AG09309 (cell line): ENCODE measurements around the gene PDCD2L.
A peak's percentile ranks its signal among the peaks of the same experiment; 100 is the strongest.
"Not testable (repeated sequence)": the region's sequence is repeated elsewhere in the genome, so short reads cannot be mapped to it uniquely, and the experiment has no call there.

Experiments
- DNase-seq: peaks from one replicate; pipeline ENCODE4 v3.0.0-alpha.2; 2010; ENCODE audit warnings: low read depth
- H3K4me3 ChIP-seq: 2 replicates; pipeline ENCODE4 v1.5.1; 2011; ENCODE audit warnings: mild to moderate bottlenecking, low read depth, low read length, moderate library complexity; ENCODE audit not compliant: control insufficient read depth
- CTCF ChIP-seq: IDR thresholded peaks from 2 replicates; pipeline ENCODE4 v1.5.1; 2011; ENCODE audit warnings: mild to moderate bottlenecking, low read depth, low read length, inconsistent platforms; ENCODE audit not compliant: insufficient read depth, control insufficient read depth; ENCODE audit errors: missing control alignments

Gene PDCD2L

GRCh38 chr19:34365463-34366401 is 38.5 kb upstream of the PDCD2L start:
- H3K4me3 ChIP-seq, result peak overlapping the region; percentile 88
- DNase-seq, result no peak
- TF ChIP-seq CTCF, result no peak

GRCh38 chr19:34366738-34367623 is 37.2 kb upstream of the PDCD2L start:
- no peak for TF ChIP-seq CTCF
- peak; percentile 57 for DNase-seq
- H3K4me3 ChIP-seq, result peak overlapping the region; percentile 3; the same call in 1 of the 2 replicates

- DNase-seq, result no peak
- no peak for TF ChIP-seq CTCF
- H3K4me3 ChIP-seq, result no peak overlapping the region
Measured at GRCh38 chr19:34367624-34367957, 36.6 kb upstream of the PDCD2L start.

- TF ChIP-seq CTCF, result no peak
- no peak overlapping the region for H3K4me3 ChIP-seq
- DNase-seq, result no peak
Measured at GRCh38 chr19:34368338-34368737, 35.9 kb upstream of the PDCD2L start.

GRCh38 chr19:34369166-34369565 is 35.0 kb upstream of the PDCD2L start:
- DNase-seq, H3K4me3 ChIP-seq: not testable (repeated sequence)

GRCh38 chr19:34370117-34370516 is 34.1 kb upstream of the PDCD2L start:
- no peak for DNase-seq
- no peak for TF ChIP-seq CTCF
- H3K4me3 ChIP-seq, result no peak overlapping the region

GRCh38 chr19:34370983-34371382 is 33.2 kb upstream of the PDCD2L start:
- TF ChIP-seq CTCF, result no peak
- no peak for DNase-seq
- no peak overlapping the region for H3K4me3 ChIP-seq
